Neural progenitor cell (in vitro differentiated cells): ENCODE measurements around the gene MANBA.

Experiments
- CTCF ChIP-seq: fragments of 200-600 bp; sonication (generic); IDR thresholded peaks from 2 replicates; pipeline ENCODE4 v1.5.1; 2017; ENCODE audit warnings: antibody characterized with exemption, mild to moderate bottlenecking
- EZH2 ChIP-seq: fragments of 200-600 bp; sonication (generic); IDR thresholded peaks from 2 replicates; pipeline ENCODE4 v1.6.1; 2017; ENCODE audit warnings: antibody characterized with exemption, mild to moderate bottlenecking, moderate library complexity

- no peak for TF ChIP-seq CTCF
- no peak for TF ChIP-seq EZH2
Observed at GRCh38 chr4:102687982-102688433, 72.8 kb downstream of the MANBA start.
